Subcutaneous adipose tissue (tissue), 4 donors: ENCODE data around the gene PTPRG. TPM values are rescaled to one million over a fixed set of nuclear protein-coding genes. Genes with fewer than 3 reads are reported as not detected.

Source experiments
- total RNA-seq, 4 donors: library from RNA; depleted of rRNA; stranded (reverse); fragments of >200 nt; gene quantifications; one replicate each; pipeline ENCODE4 v1.1.0, GENCODE V29; 2016
- TF ChIP-seq, protein P1 (sequence below): fragments of 450-650 bp; IDR thresholded peaks from one replicate; pipeline ENCODE4 v1.5.1; 2016; ENCODE audit warnings: low read depth, mild to moderate bottlenecking, control low read depth, antibody characterized with exemption, moderate library complexity

PTPRG gene
- total RNA-seq, 4 donors from 2014 or later: 115 to 164 (median 159) TPM

GRCh38 chr3:61750766-61751165 is 189.4 kb downstream of the PTPRG start:
- TF ChIP-seq, protein P1, sequence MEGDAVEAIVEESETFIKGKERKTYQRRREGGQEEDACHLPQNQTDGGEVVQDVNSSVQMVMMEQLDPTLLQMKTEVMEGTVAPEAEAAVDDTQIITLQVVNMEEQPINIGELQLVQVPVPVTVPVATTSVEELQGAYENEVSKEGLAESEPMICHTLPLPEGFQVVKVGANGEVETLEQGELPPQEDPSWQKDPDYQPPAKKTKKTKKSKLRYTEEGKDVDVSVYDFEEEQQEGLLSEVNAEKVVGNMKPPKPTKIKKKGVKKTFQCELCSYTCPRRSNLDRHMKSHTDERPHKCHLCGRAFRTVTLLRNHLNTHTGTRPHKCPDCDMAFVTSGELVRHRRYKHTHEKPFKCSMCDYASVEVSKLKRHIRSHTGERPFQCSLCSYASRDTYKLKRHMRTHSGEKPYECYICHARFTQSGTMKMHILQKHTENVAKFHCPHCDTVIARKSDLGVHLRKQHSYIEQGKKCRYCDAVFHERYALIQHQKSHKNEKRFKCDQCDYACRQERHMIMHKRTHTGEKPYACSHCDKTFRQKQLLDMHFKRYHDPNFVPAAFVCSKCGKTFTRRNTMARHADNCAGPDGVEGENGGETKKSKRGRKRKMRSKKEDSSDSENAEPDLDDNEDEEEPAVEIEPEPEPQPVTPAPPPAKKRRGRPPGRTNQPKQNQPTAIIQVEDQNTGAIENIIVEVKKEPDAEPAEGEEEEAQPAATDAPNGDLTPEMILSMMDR: no peak

DNA sequence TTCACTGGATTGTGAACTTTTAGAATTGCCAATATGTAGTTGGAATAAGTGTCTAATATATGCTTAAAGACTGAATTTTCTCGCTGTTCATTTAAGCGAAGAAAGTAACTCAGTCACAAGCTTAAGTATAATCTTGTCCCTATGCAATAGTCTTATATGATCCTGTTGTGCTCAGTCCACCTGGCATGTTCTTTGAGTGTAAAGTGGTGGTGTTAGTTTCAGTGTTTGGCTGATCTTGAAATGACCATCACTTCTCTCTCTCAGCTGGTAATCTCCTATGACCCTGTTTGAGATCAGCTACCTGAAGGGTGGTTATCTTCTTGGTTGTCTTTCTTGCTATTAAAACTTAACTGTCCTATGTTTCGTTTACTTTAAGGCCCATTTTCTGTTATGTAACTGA is 197.5 kb downstream of the PTPRG start:
- TF ChIP-seq, protein P1: no peak

GRCh38 chr3:61761694-61762430 is 200.5 kb downstream of the PTPRG start:
- TF ChIP-seq, protein P1: no peak

DNA sequence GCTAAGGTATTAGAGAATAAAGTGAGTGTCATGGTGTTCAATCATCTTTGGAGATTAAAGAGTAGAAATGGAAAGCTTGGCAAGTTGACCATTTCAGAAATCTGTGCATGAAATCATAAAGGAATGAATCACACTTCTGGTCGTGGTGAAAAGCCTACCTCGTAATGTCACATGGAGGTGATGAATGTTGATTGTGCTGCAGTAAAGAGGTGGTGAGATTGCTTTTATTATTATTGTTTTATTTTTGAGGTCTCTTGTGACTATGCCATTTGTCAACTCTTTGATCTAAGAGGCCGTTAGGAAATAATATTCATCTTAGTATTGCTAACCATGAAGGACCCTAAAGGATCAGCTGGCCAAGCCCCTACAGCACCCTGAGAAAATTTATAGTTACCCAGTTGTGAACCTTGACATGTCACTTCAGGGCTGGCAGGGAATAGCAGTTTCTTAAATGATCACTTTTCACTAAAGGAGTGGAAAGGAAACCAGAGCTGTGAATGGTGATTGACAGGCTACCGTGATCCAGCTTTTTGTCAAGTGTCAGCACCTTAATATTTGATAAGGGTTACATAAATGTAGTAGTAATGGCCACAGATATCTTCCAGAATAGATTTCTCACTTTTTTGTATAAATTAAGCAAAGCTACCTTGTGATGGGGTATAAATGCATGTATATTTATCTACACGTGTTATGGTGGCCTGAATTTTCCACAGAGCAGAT is 203.9 kb downstream of the PTPRG start:
- TF ChIP-seq, protein P1: no peak

- TF ChIP-seq, protein P1: no peak
Measured at GRCh38 chr3:61768284-61769037, 207.1 kb downstream of the PTPRG start.

- TF ChIP-seq, protein P1: no peak
Measured at GRCh38 chr3:61769266-61769990, 208.1 kb downstream of the PTPRG start.
